Calu3 (cell line): ENCODE results near the gene DET1. TPM values are rescaled to one million over a fixed set of nuclear protein-coding genes. Genes with fewer than 3 reads are reported as not detected.
"Not testable (repeated sequence)": the region's sequence is repeated elsewhere in the genome, so short reads cannot be mapped to it uniquely, and the experiment has no call there.

Source experiments
- BruUV-seq: library from RNA; stranded (reverse); fragments of 400-500 nt; replicated peaks from 2 replicates; lab custom pipeline; 2021; lab: Mats Ljungman, UMichigan
- CTCF ChIA-PET: fragments of 300-600 bp; sonication (Branson Sonifier 250); formaldehyde crosslinking; loops from one replicate; lab custom pipeline; 2022; ENCODE audit warnings: antibody characterized with exemption; lab: Charles Lee
- DNase-seq: peaks from one replicate; pipeline ENCODE4 v3.0.0; 2022
- H3K27ac Mint-ChIP-seq: one replicate; pipeline ENCODE4 v1.8.0; 2022; ENCODE audit warnings: mixed read lengths; ENCODE audit not compliant: unreplicated experiment
- H3K27me3 Mint-ChIP-seq: one replicate; pipeline ENCODE4 v1.8.0; 2022; ENCODE audit warnings: mixed read lengths; ENCODE audit not compliant: unreplicated experiment
- H3K36me3 Mint-ChIP-seq: one replicate; pipeline ENCODE4 v1.8.0; 2022; ENCODE audit warnings: mild to moderate bottlenecking, moderate library complexity, mixed read lengths; ENCODE audit not compliant: insufficient read depth, unreplicated experiment
- H3K4me1 Mint-ChIP-seq: one replicate; pipeline ENCODE4 v1.8.0; 2022; ENCODE audit warnings: mild to moderate bottlenecking, low read depth, mixed read lengths; ENCODE audit not compliant: unreplicated experiment
- H3K4me3 Mint-ChIP-seq: one replicate; pipeline ENCODE4 v1.8.0; 2022; ENCODE audit warnings: mild to moderate bottlenecking, low read depth, moderate library complexity, mixed read lengths; ENCODE audit not compliant: unreplicated experiment
- H3K9me3 Mint-ChIP-seq: one replicate; pipeline ENCODE4 v1.8.0; 2022; ENCODE audit warnings: low read depth, mixed read lengths; ENCODE audit not compliant: unreplicated experiment
- CTCF ChIP-seq: fragments of 200-600 bp; IDR thresholded peaks from one replicate; pipeline ENCODE4 v1.8.0; 2022; ENCODE audit warnings: antibody characterized with exemption; ENCODE audit not compliant: unreplicated experiment
- intact Hi-C: fragments of 100-400 bp; cut with micrococcal nuclease; formaldehyde crosslinking; loops from one replicate; pipeline ENCODE4 v1.10.0; 2022; ENCODE audit not compliant: unreplicated experiment
- total RNA-seq: library from RNA; stranded (reverse); gene quantifications from 2 replicates; pipeline ENCODE4 v1.2.3, GENCODE V29; 2022

DET1 gene
- total RNA-seq, 1 experiment from 2014 or later, result 4.2 TPM

- CTCF ChIA-PET, result no interaction called here
- no peak for TF ChIP-seq CTCF
- DNase-seq, result no peak
- no peaks in the 10 kb centered on the region for H3K9me3 Mint-ChIP-seq
- no TSS peak for BruUV-seq
- no peak overlapping the region for H3K4me3 Mint-ChIP-seq
- H3K27me3 Mint-ChIP-seq, result no peaks in the 10 kb centered on the region
- H3K4me1 Mint-ChIP-seq, result no peaks in the 10 kb centered on the region
- H3K36me3 Mint-ChIP-seq, result peaks cover 8% of the 10 kb centered on the region
- H3K27ac Mint-ChIP-seq, result no peak overlapping the region
- intact Hi-C loops, result no loop called here
These were observed 4.1 kb downstream of the DET1 start for GRCh38 chr15:88542342-88542733.

- no peak for TF ChIP-seq CTCF
- DNase-seq, result no peak
- intact Hi-C loops, result no loop called here
- Mint-ChIP-seq H3K9me3 (no peaks in the 10 kb centered on the region), H3K4me1 (no peaks in the 10 kb centered on the region), H3K36me3 (peaks cover 8% of the 10 kb centered on the region), H3K4me3 (no peak overlapping the region), H3K27me3 (no peaks in the 10 kb centered on the region), H3K27ac (no peak overlapping the region)
- BruUV-seq, result no TSS peak
- CTCF ChIA-PET, result no interaction called here
These were observed 4.7 kb downstream of the DET1 start for GRCh38 chr15:88541709-88542341.

DNA sequence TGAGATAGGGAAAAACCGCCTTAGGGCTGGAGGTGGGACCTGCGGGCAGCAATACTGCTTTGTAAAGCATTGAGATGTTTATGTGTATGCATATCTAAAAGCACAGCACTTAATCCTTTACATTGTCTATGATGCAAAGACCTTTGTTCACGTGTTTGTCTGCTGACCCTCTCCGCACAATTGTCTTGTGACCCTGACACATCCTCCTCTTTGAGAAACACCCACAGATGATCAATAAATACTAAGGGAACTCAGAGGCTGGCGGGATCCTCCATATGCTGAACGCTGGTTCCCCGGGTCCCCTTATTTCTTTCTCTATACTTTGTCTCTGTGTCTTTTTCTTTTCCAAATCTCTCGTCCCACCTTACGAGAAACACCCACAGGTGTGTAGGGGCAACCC is 5.4 kb downstream of the DET1 start:
- BruUV-seq, H3K27me3 Mint-ChIP-seq, H3K4me3 Mint-ChIP-seq, DNase-seq, H3K9me3 Mint-ChIP-seq, H3K36me3 Mint-ChIP-seq, H3K27ac Mint-ChIP-seq, H3K4me1 Mint-ChIP-seq, CTCF ChIA-PET, intact Hi-C loops: not testable (repeated sequence)

DNA sequence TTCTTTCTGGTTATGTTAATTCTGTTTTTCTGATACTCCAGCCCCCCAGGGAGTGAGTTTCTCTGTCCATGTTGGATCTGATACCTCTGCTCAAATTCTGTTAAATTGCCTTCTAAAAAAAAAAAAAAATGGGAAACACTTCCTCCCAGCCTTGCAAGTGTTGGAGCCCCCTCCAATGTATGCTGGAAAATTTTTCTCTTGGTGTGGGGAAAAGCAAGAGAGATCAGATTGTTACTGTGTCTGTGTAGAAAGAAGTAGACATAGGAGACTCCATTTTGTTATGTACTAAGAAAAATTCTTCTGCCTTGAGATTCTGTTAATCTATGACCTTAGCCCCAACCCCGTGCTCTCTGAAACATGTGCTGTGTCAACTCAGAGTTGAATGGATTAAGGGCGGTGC is 6.1 kb downstream of the DET1 start:
- H3K27ac Mint-ChIP-seq, intact Hi-C loops, BruUV-seq, H3K9me3 Mint-ChIP-seq, H3K27me3 Mint-ChIP-seq, H3K4me3 Mint-ChIP-seq, H3K36me3 Mint-ChIP-seq, CTCF ChIA-PET, DNase-seq, H3K4me1 Mint-ChIP-seq: not testable (repeated sequence)

GRCh38 chr15:88539441-88539840 is 7.0 kb downstream of the DET1 start:
- no peak for DNase-seq
- Mint-ChIP-seq H3K9me3 (no peaks in the 10 kb centered on the region), H3K36me3 (no peaks in the 10 kb centered on the region), H3K27ac (no peak overlapping the region), H3K4me3 (no peak overlapping the region), H3K27me3 (no peaks in the 10 kb centered on the region), H3K4me1 (no peaks in the 10 kb centered on the region)
- TF ChIP-seq CTCF, result no peak
- CTCF ChIA-PET, result interaction anchor here (0.7 kb wide), 1 partner anchor 715 kb away, joined by 9 read pairs; no protein-coding TSS in a partner anchor
- intact Hi-C loops, result no loop called here
- no TSS peak for BruUV-seq
